NB4 (cell line): ENCODE results near the gene MICAL2.

Experiments used
- CTCF ChIP-seq: IDR thresholded peaks from one replicate; pipeline ENCODE4 v1.5.1; 2012; ENCODE audit warnings: low read depth, low read length
- MYC ChIP-seq: IDR thresholded peaks from 2 replicates; pipeline ENCODE4 v1.6.1; 2011; ENCODE audit warnings: low read depth, low read length
- POLR2A ChIP-seq: IDR thresholded peaks from 2 replicates; pipeline ENCODE4 v1.6.1; 2011; ENCODE audit warnings: mild to moderate bottlenecking; ENCODE audit not compliant: insufficient read length; ENCODE audit errors: extremely low read depth
- TF ChIP-seq, protein P1 (sequence below): IDR thresholded peaks from 2 replicates; pipeline ENCODE4 v1.6.1; 2011; ENCODE audit warnings: low read depth, low read length

DNA sequence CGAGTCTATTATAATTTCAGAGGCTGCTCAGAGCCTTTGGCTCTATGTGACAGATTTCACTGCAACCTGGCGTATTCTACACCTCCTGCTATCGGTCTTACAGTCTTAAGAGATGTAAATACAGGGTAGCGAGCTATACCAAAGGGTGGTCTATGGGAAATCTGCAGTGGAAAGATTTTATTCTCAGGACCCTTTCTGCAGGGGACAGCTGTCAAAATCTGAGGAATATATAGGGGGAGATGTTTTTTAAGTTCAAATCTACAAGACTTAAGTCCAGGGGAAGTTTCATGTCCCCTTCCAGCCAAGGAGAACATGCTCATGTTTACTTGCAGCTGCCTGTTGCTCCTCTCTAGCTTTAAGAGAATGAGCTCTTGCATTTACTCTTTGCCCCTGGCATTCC is 62.7 kb downstream of the MICAL2 start:
- TF ChIP-seq CTCF (no peak), POLR2A (no peak), MYC (no peak)
- TF ChIP-seq, protein P1, sequence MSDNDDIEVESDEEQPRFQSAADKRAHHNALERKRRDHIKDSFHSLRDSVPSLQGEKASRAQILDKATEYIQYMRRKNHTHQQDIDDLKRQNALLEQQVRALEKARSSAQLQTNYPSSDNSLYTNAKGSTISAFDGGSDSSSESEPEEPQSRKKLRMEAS = no peak
